Transverse colon (tissue), 4 donors: ENCODE results near the gene MFSD8. TPM values are rescaled to one million over a fixed set of nuclear protein-coding genes. Genes with fewer than 3 reads are reported as not detected.

Experiments
- DNase-seq: peaks from one replicate; pipeline ENCODE4 v3.0.0-alpha.2; 2019
- H3K27ac ChIP-seq, 4 donors: fragments of 200-600 bp; sonication (generic); 2 replicates each; pipeline ENCODE4 v1.5.1; 2016 to 2018; ENCODE audit warnings: inconsistent platforms in 4 of 4
- H3K27me3 ChIP-seq: fragments of 200-600 bp; sonication (generic); 2 replicates; pipeline ENCODE4 v1.5.1; 2017; ENCODE audit warnings: inconsistent platforms
- H3K36me3 ChIP-seq, 4 donors: fragments of 200-600 bp; sonication (generic); 2 replicates each; pipeline ENCODE4 v1.5.1; 2017 to 2019; ENCODE audit warnings: inconsistent platforms in 4 of 4
- H3K4me1 ChIP-seq, 4 donors: fragments of 200-600 bp; sonication (generic); 2 replicates each; pipeline ENCODE4 v1.5.1; 2017 to 2020; ENCODE audit warnings: inconsistent platforms in 4 of 4
- H3K4me3 ChIP-seq, 4 donors: fragments of 200-600 bp; sonication (generic); 1 replicate in 1 of 4; 2 replicates in 3 of 4; pipeline versions ENCODE4 v1.5.1 to v1.6.1; 2017 to 2019; ENCODE audit warnings: inconsistent platforms in 4 of 4
- H3K9me3 ChIP-seq, 2 donors: fragments of 200-600 bp; sonication (generic); 2 replicates each; pipeline ENCODE4 v1.5.1; 2017 to 2019; ENCODE audit warnings: inconsistent platforms in 2 of 2
- EP300 ChIP-seq: sonication (generic); formaldehyde crosslinking; IDR thresholded peaks from one replicate; pipeline ENCODE4 v1.6.1; 2017; ENCODE audit warnings: antibody characterized with exemption, low read depth
- POLR2A ChIP-seq: fragments of 450-650 bp; IDR thresholded peaks from one replicate; pipeline ENCODE4 v1.6.1; 2016; ENCODE audit warnings: antibody characterized with exemption, mild to moderate bottlenecking, moderate library complexity
- POLR2AphosphoS5 ChIP-seq, 3 donors: sonication (generic); formaldehyde crosslinking; IDR thresholded peaks; one replicate each; pipeline ENCODE4 v1.6.1; 2016; ENCODE audit warnings: antibody characterized with exemption in 3 of 3
- WGBS, 2 donors: methylation state at CpG; one replicate each; pipeline ENCODE4 v1.1.5; 2018; ENCODE audit warnings: low coverage in 1 of 2; 5-methylcytosine and 5-hydroxymethylcytosine counted together
- in situ Hi-C, 4 donors: fragments of 200-750 bp; cut with MboI; loops; one replicate each; pipeline versions ENCODE4 v1.15.0 to v1.15.1; 2017; ENCODE audit warnings: low sequenced_read_pairs in 3 of 4, low pct_ligation_motif_present in 1 of 4, low pct_unique_long_range_greater_than_20kb in 1 of 4
- intact Hi-C: fragments of 100-400 bp; cut with DNase I; formaldehyde crosslinking; loops from one replicate; pipeline ENCODE4 v1.15.1; 2023; ENCODE audit warnings: low total_unique reads
- total RNA-seq, 4 donors: library from RNA; depleted of rRNA; stranded (reverse); fragments of >200 nt; gene quantifications; one replicate each; pipeline ENCODE4 v1.1.0, GENCODE V29; 2016
- TF ChIP-seq, protein P1 (sequence below), 5 experiments: fragments of 200-600 bp in 3 of 5; fragments of 450-650 bp in 2 of 5; sonication (generic) in 3 of 5; IDR thresholded peaks; 1 replicate in 2 of 5; 2 replicates in 3 of 5; pipeline ENCODE4 v1.5.1; 2016 to 2017; ENCODE audit warnings: antibody characterized with exemption in 5 of 5, inconsistent platforms in 3 of 5, mild to moderate bottlenecking in 2 of 5, moderate library complexity in 1 of 5

The MFSD8 gene
- total RNA-seq, 4 donors from 2014 or later = 26.6 to 50.5 (median 34.4) TPM

DNA sequence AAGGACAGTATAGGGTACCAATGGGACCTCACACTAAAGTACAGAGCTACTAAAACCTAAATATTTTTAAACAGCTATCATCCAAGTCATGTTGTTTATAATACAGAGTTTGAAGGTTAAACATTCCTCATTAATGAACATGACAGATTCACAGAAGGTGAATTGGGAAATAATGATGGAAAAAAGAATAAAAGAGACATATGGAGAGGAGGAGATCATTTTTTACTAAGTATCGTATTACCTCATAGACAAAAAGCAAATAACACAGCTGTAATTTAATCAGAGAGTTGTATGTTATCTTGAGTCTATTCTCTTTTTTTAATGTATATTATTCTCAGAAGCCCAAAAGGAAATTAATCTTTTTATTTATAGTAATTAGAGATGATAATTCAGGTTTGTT, 76.4 kb downstream of the MFSD8 start:
- intact Hi-C loops = no loop called here

DNA sequence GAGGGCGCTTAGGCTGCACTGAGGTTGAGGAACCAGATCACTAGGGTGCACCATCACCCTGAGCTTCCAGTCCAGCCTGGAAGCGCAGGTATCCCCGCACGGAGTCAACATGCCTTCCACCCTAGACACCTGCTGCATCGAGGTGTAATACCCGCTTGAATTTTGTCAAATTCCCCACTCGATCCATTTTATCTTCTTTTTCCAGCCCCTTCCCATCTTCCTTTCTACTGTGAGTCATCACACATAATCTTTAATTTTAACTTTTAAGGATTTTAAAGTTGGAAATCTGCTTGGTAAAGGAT, 83.5 kb downstream of the MFSD8 start:
- no peaks in the 10 kb centered on the region for H3K36me3 ChIP-seq
- no peaks in the 10 kb centered on the region for H3K9me3 ChIP-seq
- H3K27me3 ChIP-seq = no peaks in the 10 kb centered on the region
- intact Hi-C loops (no loop called here), in situ Hi-C loops (loop anchor here in 1 of 4 donors (10.0 kb wide), 1 partner anchor 73 kb away; no protein-coding TSS in a partner anchor)
- no peak for DNase-seq
- H3K27ac ChIP-seq = peak overlapping the region; percentile 77 to 91 (median 84)
- 1 to 5% methylated on average over 6 to 7 of the region's 7 CpGs for WGBS, 2 donors
- TF ChIP-seq, protein P1, sequence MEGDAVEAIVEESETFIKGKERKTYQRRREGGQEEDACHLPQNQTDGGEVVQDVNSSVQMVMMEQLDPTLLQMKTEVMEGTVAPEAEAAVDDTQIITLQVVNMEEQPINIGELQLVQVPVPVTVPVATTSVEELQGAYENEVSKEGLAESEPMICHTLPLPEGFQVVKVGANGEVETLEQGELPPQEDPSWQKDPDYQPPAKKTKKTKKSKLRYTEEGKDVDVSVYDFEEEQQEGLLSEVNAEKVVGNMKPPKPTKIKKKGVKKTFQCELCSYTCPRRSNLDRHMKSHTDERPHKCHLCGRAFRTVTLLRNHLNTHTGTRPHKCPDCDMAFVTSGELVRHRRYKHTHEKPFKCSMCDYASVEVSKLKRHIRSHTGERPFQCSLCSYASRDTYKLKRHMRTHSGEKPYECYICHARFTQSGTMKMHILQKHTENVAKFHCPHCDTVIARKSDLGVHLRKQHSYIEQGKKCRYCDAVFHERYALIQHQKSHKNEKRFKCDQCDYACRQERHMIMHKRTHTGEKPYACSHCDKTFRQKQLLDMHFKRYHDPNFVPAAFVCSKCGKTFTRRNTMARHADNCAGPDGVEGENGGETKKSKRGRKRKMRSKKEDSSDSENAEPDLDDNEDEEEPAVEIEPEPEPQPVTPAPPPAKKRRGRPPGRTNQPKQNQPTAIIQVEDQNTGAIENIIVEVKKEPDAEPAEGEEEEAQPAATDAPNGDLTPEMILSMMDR (IDR thresholded peaks at IDR 0.05) = no peak
- no peak for TF ChIP-seq POLR2AphosphoS5 (IDR thresholded peaks at IDR 0.05)
- TF ChIP-seq EP300 = no peak
- TF ChIP-seq POLR2A = no peak
- H3K4me1 ChIP-seq = peaks cover 5 to 20% (median 11%) of the 10 kb centered on the region in 4 donors
- peak overlapping the region; percentile 62 to 86 (median 84) for H3K4me3 ChIP-seq

More for the DNA sequence above, 76.4 kb downstream of the MFSD8 start:
- no peak overlapping the region for H3K4me3 ChIP-seq
- WGBS, 2 donors = 94 to 95% methylated on average over 1 of the region's 1 CpG
- H3K9me3 ChIP-seq = no peaks in the 10 kb centered on the region
- no peak for TF ChIP-seq EP300
- TF ChIP-seq, protein P1 (IDR thresholded peaks at IDR 0.05) = no peak
- no peak for TF ChIP-seq POLR2A
- no peak for TF ChIP-seq POLR2AphosphoS5 (IDR thresholded peaks at IDR 0.05)
- H3K27ac ChIP-seq = no peak overlapping the region
- no peaks in the 10 kb centered on the region for H3K4me1 ChIP-seq
- no peak for DNase-seq
- no peaks in the 10 kb centered on the region for H3K27me3 ChIP-seq
- in situ Hi-C loops = loop anchor here in 1 of 4 donors (10.0 kb wide), 1 partner anchor 66 kb away; no protein-coding TSS in a partner anchor
- no peaks in the 10 kb centered on the region for H3K36me3 ChIP-seq

DNA sequence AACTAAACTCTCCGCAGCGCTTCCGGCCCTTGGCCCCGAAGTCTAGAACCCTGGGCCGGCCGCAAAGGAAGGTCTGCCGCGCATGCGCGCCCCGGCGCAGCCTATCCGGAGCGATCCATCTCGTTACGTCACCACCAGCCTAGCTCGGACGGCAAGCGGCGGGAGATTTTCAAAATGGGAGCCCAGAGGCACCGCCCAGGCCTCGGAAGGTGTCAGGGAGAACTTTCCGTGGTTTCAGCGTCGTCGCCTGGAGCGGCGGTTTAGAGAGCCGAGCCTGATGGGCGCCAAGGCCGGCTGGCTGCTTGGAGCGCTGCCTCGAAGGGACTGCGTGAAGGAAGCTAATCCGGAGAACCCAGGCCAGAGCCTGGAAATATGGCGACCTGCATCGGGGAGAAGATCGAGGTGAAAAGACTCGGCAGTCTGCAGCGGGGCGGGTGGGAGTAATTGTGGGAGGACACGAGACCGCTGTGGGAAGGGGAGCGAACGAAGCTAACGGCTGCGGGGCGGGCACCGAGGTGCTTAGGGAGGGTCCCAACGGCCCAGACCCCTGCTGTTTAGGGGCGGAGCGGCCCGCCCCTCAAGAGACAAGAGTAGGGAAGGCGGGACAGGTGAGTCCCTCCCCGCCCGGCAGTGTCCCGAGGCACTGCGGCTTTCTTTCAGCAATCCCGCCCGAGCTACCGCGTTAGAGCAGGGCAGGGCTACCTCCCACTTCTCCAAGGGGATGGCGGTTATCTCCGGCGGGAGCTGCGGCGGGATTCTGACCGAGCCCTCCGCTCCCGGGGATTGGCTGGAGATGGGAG, 84.0 kb downstream of the MFSD8 start, which contains the start of gene PLK4:
TSS of gene PLK4 (plus strand) at position 131 of the 800 bp plus-strand sequence. CDS start at position 373, 242 bp downstream.
- H3K4me1 ChIP-seq = peaks cover 5 to 20% (median 11%) of the 10 kb centered on the region in 4 donors
- 1% methylated on average over 60 of the region's 70 CpGs; no CpG with 5 or more reads in 1 of the 2 donors for WGBS, 2 donors
- no peaks in the 10 kb centered on the region for H3K9me3 ChIP-seq
- peak within 1 kb of the TSS; percentile 77 to 91 (median 84) for H3K27ac ChIP-seq
- H3K36me3 ChIP-seq = no peaks in the 10 kb centered on the region
- peak; percentile 97 for DNase-seq
- in situ Hi-C loops (loop anchor here in 1 of 4 donors (10.0 kb wide), 1 partner anchor 74 kb away; no protein-coding TSS in a partner anchor), intact Hi-C loops (no loop called here)
- H3K4me3 ChIP-seq = peak within 1 kb of the TSS; percentile 62 to 86 (median 84)
- TF ChIP-seq POLR2AphosphoS5 (IDR thresholded peaks at IDR 0.05) (peak in 2 of 3 donors; percentile 2 to 5), POLR2A (no peak)
- H3K27me3 ChIP-seq = no peaks in the 10 kb centered on the region

DNA sequence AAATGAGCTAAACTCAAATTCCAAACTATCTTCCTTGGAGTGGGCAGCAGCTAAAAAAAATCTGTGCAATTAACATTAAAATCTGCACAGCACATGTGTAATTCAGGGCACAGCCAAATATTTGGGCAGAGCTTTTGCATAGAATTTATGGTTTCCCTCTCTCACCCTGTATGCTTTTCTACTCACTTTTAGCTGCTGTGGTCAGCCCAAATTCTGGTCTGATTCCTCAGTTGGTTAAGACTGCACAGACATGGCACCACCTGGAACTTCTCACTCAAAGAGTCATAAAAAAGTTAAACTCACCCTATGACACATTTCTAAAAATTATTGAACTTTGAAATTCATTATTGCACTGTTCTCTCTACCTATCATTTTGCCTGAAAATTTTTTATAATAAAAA, 89.2 kb downstream of the MFSD8 start:
- DNase-seq = no peak
- H3K36me3 ChIP-seq = no peaks in the 10 kb centered on the region
- intact Hi-C loops (no loop called here), in situ Hi-C loops (no loop called here)
- no peak overlapping the region for H3K27ac ChIP-seq
- TF ChIP-seq EP300 (no peak), POLR2AphosphoS5 (IDR thresholded peaks at IDR 0.05) (no peak), POLR2A (no peak)
- TF ChIP-seq, protein P1 (IDR thresholded peaks at IDR 0.05) = no peak
- H3K9me3 ChIP-seq = no peaks in the 10 kb centered on the region
- H3K4me1 ChIP-seq = peaks cover 3 to 14% (median 6%) of the 10 kb centered on the region in 4 donors
- no peak overlapping the region for H3K4me3 ChIP-seq
- no peaks in the 10 kb centered on the region for H3K27me3 ChIP-seq
